ENCODE data around the gene CPXM2.

GRCh38 chr10:123754123-123754522 lies 137.5 kb downstream of the CPXM2 start:
- TF ChIP-seq, protein P1, sequence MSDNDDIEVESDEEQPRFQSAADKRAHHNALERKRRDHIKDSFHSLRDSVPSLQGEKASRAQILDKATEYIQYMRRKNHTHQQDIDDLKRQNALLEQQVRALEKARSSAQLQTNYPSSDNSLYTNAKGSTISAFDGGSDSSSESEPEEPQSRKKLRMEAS (IDR thresholded peaks at IDR 0.05) = no peak
- no peak for TF ChIP-seq EGR1 (IDR thresholded peaks at IDR 0.05)
- TF ChIP-seq ZBTB7A (IDR thresholded peaks at IDR 0.05; ENCODE audit: low read depth) = no peak
- TF ChIP-seq REST (IDR thresholded peaks at IDR 0.05; ENCODE audit: low read depth) = no peak
- TF ChIP-seq CREB1 (IDR thresholded peaks at IDR 0.05; ENCODE audit: low read depth) = no peak
- no peak for TF ChIP-seq CEBPB (IDR thresholded peaks at IDR 0.05)
- no peak for TF ChIP-seq YY1 (IDR thresholded peaks at IDR 0.05; ENCODE audit: low read depth)
- no peak for TF ChIP-seq EP300 (IDR thresholded peaks at IDR 0.05; ENCODE audit: borderline replicate concordance)
- TF ChIP-seq TAF1 (IDR thresholded peaks at IDR 0.05; ENCODE audit: low read depth) = no peak
- TF ChIP-seq USF1 (IDR thresholded peaks at IDR 0.05) = no peak
- TF ChIP-seq TCF12 (IDR thresholded peaks at IDR 0.05; ENCODE audit: low read depth) = no peak

Data from Ishikawa (cell line).